Astrocyte (in vitro differentiated cells and primary cell): ENCODE measurements around the gene CDHR2. TPM values are rescaled to one million over a fixed set of nuclear protein-coding genes. Genes with fewer than 3 reads are reported as not detected.

Experiments
- DNase-seq: peaks from one replicate; pipeline ENCODE4 v3.0.0-alpha.2; 2010; ENCODE audit warnings: low read depth
- FAIRE-seq: peaks from 2 replicates; lab custom pipeline; 2011; peaks lifted over from hg19 to GRCh38; lab: Jason Lieb, UNC
- H2AFZ ChIP-seq: 2 replicates; pipeline ENCODE4 v1.6.0; 2012; ENCODE audit warnings: low read depth, low read length, inconsistent platforms
- H3K27ac ChIP-seq: 2 replicates; pipeline ENCODE4 v1.5.1; 2011; ENCODE audit warnings: low read depth, low read length, inconsistent platforms
- H3K27me3 ChIP-seq: 2 replicates; pipeline ENCODE4 v1.6.0; 2011; ENCODE audit warnings: low read length, inconsistent platforms; ENCODE audit not compliant: insufficient read depth
- H3K36me3 ChIP-seq: 2 replicates; pipeline ENCODE4 v1.5.1; 2011; ENCODE audit warnings: low read length, inconsistent platforms; ENCODE audit not compliant: insufficient read depth
- H3K4me1 ChIP-seq: 2 replicates; pipeline ENCODE4 v1.5.1; 2011; ENCODE audit warnings: low read length, inconsistent platforms; ENCODE audit not compliant: insufficient read depth
- H3K4me2 ChIP-seq: 2 replicates; pipeline ENCODE4 v1.6.0; 2012; ENCODE audit warnings: low read length, inconsistent platforms
- H3K4me3 ChIP-seq: 2 replicates; pipeline ENCODE4 v1.5.1; 2011; ENCODE audit warnings: low read depth, mild to moderate bottlenecking, low read length, inconsistent platforms; ENCODE audit not compliant: insufficient read depth
- H3K79me2 ChIP-seq: 2 replicates; pipeline ENCODE4 v1.6.0; 2012; ENCODE audit warnings: mild to moderate bottlenecking, low read length, inconsistent platforms; ENCODE audit not compliant: insufficient read depth
- H3K9ac ChIP-seq: 2 replicates; pipeline ENCODE4 v1.6.0; 2012; ENCODE audit warnings: mild to moderate bottlenecking, low read length, inconsistent platforms
- H3K9me3 ChIP-seq: 2 replicates; pipeline ENCODE4 v1.5.1; 2012; ENCODE audit warnings: low read depth, mild to moderate bottlenecking, low read length, inconsistent platforms; ENCODE audit not compliant: insufficient read depth
- H4K20me1 ChIP-seq: 2 replicates; pipeline ENCODE4 v1.6.0; 2012; ENCODE audit warnings: low read length, inconsistent platforms; ENCODE audit not compliant: insufficient read depth
- H3K27ac Mint-ChIP-seq: one replicate; pipeline ENCODE4 v1.8.0; 2021; ENCODE audit warnings: mild to moderate bottlenecking, mixed read lengths; ENCODE audit not compliant: unreplicated experiment
- H3K27me3 Mint-ChIP-seq: one replicate; pipeline ENCODE4 v1.8.0; 2021; ENCODE audit warnings: low read depth, mixed read lengths; ENCODE audit not compliant: unreplicated experiment
- H3K36me3 Mint-ChIP-seq: one replicate; pipeline ENCODE4 v1.8.0; 2021; ENCODE audit warnings: low read depth, mixed read lengths; ENCODE audit not compliant: unreplicated experiment
- H3K4me1 Mint-ChIP-seq: one replicate; pipeline ENCODE4 v1.8.0; 2021; ENCODE audit warnings: low read depth, mixed read lengths; ENCODE audit not compliant: unreplicated experiment
- H3K4me3 Mint-ChIP-seq: one replicate; pipeline ENCODE4 v1.8.0; 2021; ENCODE audit warnings: mild to moderate bottlenecking, moderate library complexity, mixed read lengths; ENCODE audit not compliant: unreplicated experiment
- H3K9me3 Mint-ChIP-seq: one replicate; pipeline ENCODE4 v1.8.0; 2021; ENCODE audit warnings: mild to moderate bottlenecking, mixed read lengths; ENCODE audit not compliant: unreplicated experiment
- CTCF ChIP-seq: IDR thresholded peaks from 2 replicates; pipeline ENCODE4 v1.5.1; 2011; ENCODE audit warnings: low read depth, mild to moderate bottlenecking, inconsistent platforms, low read length, moderate library complexity; ENCODE audit not compliant: insufficient read depth
- EZH2 ChIP-seq: IDR thresholded peaks from 2 replicates; pipeline ENCODE4 v1.6.1; 2012; ENCODE audit warnings: mild to moderate bottlenecking, low read length, inconsistent platforms; ENCODE audit not compliant: insufficient read depth
- total RNA-seq: library from RNA; stranded (reverse); gene quantifications from 2 replicates; pipeline ENCODE4 v1.2.1, GENCODE V29; 2021

Gene CDHR2
- total RNA-seq, 1 donor from 2014 or later: 0.43 TPM

GRCh38 chr5:176538989-176539384 lies 10.2 kb upstream of the CDHR2 start:
- TF ChIP-seq CTCF (no peak), EZH2 (no peak)
- Histone ChIP-seq H3K27me3 (no peaks in the 10 kb centered on the region), H3K9me3 (no peaks in the 10 kb centered on the region), H3K36me3 (no peaks in the 10 kb centered on the region), H3K4me2 (no peak overlapping the region), H4K20me1 (peaks cover 22% of the 10 kb centered on the region), H3K4me3 (no peak overlapping the region), H3K27ac (no peak overlapping the region), H3K4me1 (peaks cover 43% of the 10 kb centered on the region), H3K9ac (no peak overlapping the region), H2AFZ (no peak overlapping the region), H3K79me2 (peaks cover 25% of the 10 kb centered on the region)
- Mint-ChIP-seq H3K27ac (no peak overlapping the region), H3K27me3 (no peaks in the 10 kb centered on the region), H3K9me3 (no peaks in the 10 kb centered on the region), H3K4me1 (peaks cover 25% of the 10 kb centered on the region), H3K4me3 (no peak overlapping the region), H3K36me3 (peaks cover 5% of the 10 kb centered on the region)
- DNase-seq (no peak), FAIRE-seq (no peak)

GRCh38 chr5:176540476-176540899 lies 8.7 kb upstream of the CDHR2 start:
- Histone ChIP-seq H3K79me2 (peaks cover 10% of the 10 kb centered on the region), H3K27ac (no peak overlapping the region), H3K9ac (no peak overlapping the region), H3K4me3 (no peak overlapping the region), H3K27me3 (no peaks in the 10 kb centered on the region), H3K36me3 (no peaks in the 10 kb centered on the region), H3K4me2 (no peak overlapping the region), H3K4me1 (peaks cover 30% of the 10 kb centered on the region), H3K9me3 (no peaks in the 10 kb centered on the region), H4K20me1 (peaks cover 7% of the 10 kb centered on the region), H2AFZ (no peak overlapping the region)
- Mint-ChIP-seq H3K9me3 (no peaks in the 10 kb centered on the region), H3K4me1 (peaks cover 13% of the 10 kb centered on the region), H3K4me3 (no peak overlapping the region), H3K27me3 (no peaks in the 10 kb centered on the region), H3K36me3 (peaks cover 2% of the 10 kb centered on the region), H3K27ac (peak overlapping the region; percentile 58)
- DNase-seq (no peak), FAIRE-seq (no peak)
- TF ChIP-seq CTCF (no peak), EZH2 (no peak)

GRCh38 chr5:176540956-176541337 lies 8.2 kb upstream of the CDHR2 start:
- Histone ChIP-seq H3K36me3 (no peaks in the 10 kb centered on the region), H2AFZ (no peak overlapping the region), H3K27ac (no peak overlapping the region), H3K9ac (no peak overlapping the region), H3K9me3 (no peaks in the 10 kb centered on the region), H3K79me2 (peaks cover 6% of the 10 kb centered on the region), H4K20me1 (peaks cover 2% of the 10 kb centered on the region), H3K4me1 (peaks cover 26% of the 10 kb centered on the region), H3K4me3 (no peak overlapping the region), H3K4me2 (no peak overlapping the region), H3K27me3 (no peaks in the 10 kb centered on the region)
- Mint-ChIP-seq H3K4me3 (no peak overlapping the region), H3K36me3 (peaks cover 2% of the 10 kb centered on the region), H3K4me1 (peaks cover 13% of the 10 kb centered on the region), H3K9me3 (no peaks in the 10 kb centered on the region), H3K27ac (peak overlapping the region; percentile 58), H3K27me3 (no peaks in the 10 kb centered on the region)
- DNase-seq (no peak), FAIRE-seq (no peak)
- TF ChIP-seq CTCF (no peak), EZH2 (no peak)
